ENCODE measurements around the gene RPP30.
"Not testable (repeated sequence)": the region's sequence is repeated elsewhere in the genome, so short reads cannot be mapped to it uniquely, and the experiment has no call there.

The RPP30 gene

GRCh38 chr10:90939116-90939515 lies 67.3 kb downstream of the RPP30 start:
- no peak overlapping the region for H3K4me3 ChIP-seq (ENCODE audit: insufficient read depth, low read depth, low read length, poor library complexity, severe bottlenecking)

GRCh38 chr10:90939648-90940047 lies 67.9 kb downstream of the RPP30 start:
- H3K4me3 ChIP-seq (ENCODE audit: insufficient read depth, low read depth, low read length, poor library complexity, severe bottlenecking), result no peak overlapping the region
- DNase-seq, result no peak
- no peaks in the 10 kb centered on the region for H3K9me3 ChIP-seq (ENCODE audit: control insufficient read depth, low read length)
- H3K4me1 ChIP-seq (ENCODE audit: control insufficient read depth, insufficient read depth, low read length, poor library complexity, severe bottlenecking), result no peaks in the 10 kb centered on the region
- H3K27me3 ChIP-seq (replicated peaks; ENCODE audit: control insufficient read depth, insufficient read depth, low read length, poor library complexity, severe bottlenecking), result no peaks in the 10 kb centered on the region
- no peak overlapping the region for H3K27ac ChIP-seq (ENCODE audit: insufficient read depth, low read length, poor library complexity, severe bottlenecking)
- H3K36me3 ChIP-seq (ENCODE audit: control insufficient read depth, insufficient read depth, low read length), result no peaks in the 10 kb centered on the region

More at GRCh38 chr10:90939116-90939515, 67.3 kb downstream of the RPP30 start:
- Histone ChIP-seq H3K27ac (ENCODE audit: insufficient read depth, low read length, poor library complexity, severe bottlenecking) (no peak overlapping the region), H3K36me3 (ENCODE audit: control insufficient read depth, insufficient read depth, low read length) (no peaks in the 10 kb centered on the region), H3K9me3 (ENCODE audit: control insufficient read depth, low read length) (no peaks in the 10 kb centered on the region), H3K27me3 (replicated peaks; ENCODE audit: control insufficient read depth, insufficient read depth, low read length, poor library complexity, severe bottlenecking) (no peaks in the 10 kb centered on the region), H3K4me1 (ENCODE audit: control insufficient read depth, insufficient read depth, low read length, poor library complexity, severe bottlenecking) (no peaks in the 10 kb centered on the region)
- no peak for DNase-seq

GRCh38 chr10:90942980-90943379 lies 71.2 kb downstream of the RPP30 start:
- H3K4me3 ChIP-seq (ENCODE audit: insufficient read depth, low read depth, low read length, poor library complexity, severe bottlenecking); H3K27me3 ChIP-seq (replicated peaks; ENCODE audit: control insufficient read depth, insufficient read depth, low read length, poor library complexity, severe bottlenecking); H3K27ac ChIP-seq (ENCODE audit: insufficient read depth, low read length, poor library complexity, severe bottlenecking); H3K9me3 ChIP-seq (ENCODE audit: control insufficient read depth, low read length); H3K4me1 ChIP-seq (ENCODE audit: control insufficient read depth, insufficient read depth, low read length, poor library complexity, severe bottlenecking); H3K36me3 ChIP-seq (ENCODE audit: control insufficient read depth, insufficient read depth, low read length); DNase-seq: not testable (repeated sequence)

- H3K4me1 ChIP-seq (ENCODE audit: control insufficient read depth, insufficient read depth, low read length, poor library complexity, severe bottlenecking), result no peaks in the 10 kb centered on the region
- H3K36me3 ChIP-seq (ENCODE audit: control insufficient read depth, insufficient read depth, low read length), result no peaks in the 10 kb centered on the region
- H3K9me3 ChIP-seq (ENCODE audit: control insufficient read depth, low read length), result no peaks in the 10 kb centered on the region
- H3K4me3 ChIP-seq (ENCODE audit: insufficient read depth, low read depth, low read length, poor library complexity, severe bottlenecking), result no peak overlapping the region
- DNase-seq, result no peak
- H3K27me3 ChIP-seq (replicated peaks; ENCODE audit: control insufficient read depth, insufficient read depth, low read length, poor library complexity, severe bottlenecking), result no peaks in the 10 kb centered on the region
- no peak overlapping the region for H3K27ac ChIP-seq (ENCODE audit: insufficient read depth, low read length, poor library complexity, severe bottlenecking)
These were observed 73.0 kb downstream of the RPP30 start for GRCh38 chr10:90944749-90945148.

- H3K4me3 ChIP-seq (ENCODE audit: insufficient read depth, low read depth, low read length, poor library complexity, severe bottlenecking), result no peak overlapping the region
- no peaks in the 10 kb centered on the region for H3K9me3 ChIP-seq (ENCODE audit: control insufficient read depth, low read length)
- no peaks in the 10 kb centered on the region for H3K4me1 ChIP-seq (ENCODE audit: control insufficient read depth, insufficient read depth, low read length, poor library complexity, severe bottlenecking)
- no peaks in the 10 kb centered on the region for H3K36me3 ChIP-seq (ENCODE audit: control insufficient read depth, insufficient read depth, low read length)
- no peak for DNase-seq
- no peak overlapping the region for H3K27ac ChIP-seq (ENCODE audit: insufficient read depth, low read length, poor library complexity, severe bottlenecking)
- no peaks in the 10 kb centered on the region for H3K27me3 ChIP-seq (replicated peaks; ENCODE audit: control insufficient read depth, insufficient read depth, low read length, poor library complexity, severe bottlenecking)
These were observed 73.8 kb downstream of the RPP30 start for GRCh38 chr10:90945491-90946070.

GRCh38 chr10:90947030-90947960 lies 75.5 kb downstream of the RPP30 start:
- H3K27ac ChIP-seq (ENCODE audit: insufficient read depth, low read length, poor library complexity, severe bottlenecking), result no peak overlapping the region
- DNase-seq, result no peak

More at GRCh38 chr10:90947030-90947960, 75.5 kb downstream of the RPP30 start:
- Histone ChIP-seq H3K36me3 (ENCODE audit: control insufficient read depth, insufficient read depth, low read length) (no peaks in the 10 kb centered on the region), H3K4me3 (ENCODE audit: insufficient read depth, low read depth, low read length, poor library complexity, severe bottlenecking) (no peak overlapping the region), H3K4me1 (ENCODE audit: control insufficient read depth, insufficient read depth, low read length, poor library complexity, severe bottlenecking) (no peaks in the 10 kb centered on the region), H3K27me3 (replicated peaks; ENCODE audit: control insufficient read depth, insufficient read depth, low read length, poor library complexity, severe bottlenecking) (no peaks in the 10 kb centered on the region), H3K9me3 (ENCODE audit: control insufficient read depth, low read length) (no peaks in the 10 kb centered on the region)

All from effector memory CD4-positive, alpha-beta T cell (primary cell).